Activated T-cell treated with anti-CD3 and anti-CD28 coated beads, Interleukin-2, amount 50 U/mL, for 24 hours (primary cell): ENCODE results near the gene CYYR1.

Experiments
- DNase-seq: peaks from one replicate; pipeline ENCODE4 v3.0.0-alpha.2; 2020
- H3K27ac Mint-ChIP-seq: 2 replicates; pipeline ENCODE4 v1.8.0; 2020; ENCODE audit warnings: mild to moderate bottlenecking, mixed read lengths
- H3K27me3 Mint-ChIP-seq: 2 replicates; pipeline ENCODE4 v1.8.0; 2020; ENCODE audit warnings: mixed read lengths
- H3K36me3 Mint-ChIP-seq: 2 replicates; pipeline ENCODE4 v1.8.0; 2020; ENCODE audit warnings: low read depth, mixed read lengths
- H3K4me1 Mint-ChIP-seq: 2 replicates; pipeline ENCODE4 v1.8.0; 2020; ENCODE audit warnings: low read depth, mixed read lengths
- H3K4me3 Mint-ChIP-seq: 2 replicates; pipeline ENCODE4 v1.8.0; 2020; ENCODE audit warnings: mild to moderate bottlenecking, moderate library complexity, mixed read lengths
- H3K9me3 Mint-ChIP-seq: 2 replicates; pipeline ENCODE4 v1.8.0; 2020; ENCODE audit warnings: mixed read lengths

The CYYR1 gene

DNA sequence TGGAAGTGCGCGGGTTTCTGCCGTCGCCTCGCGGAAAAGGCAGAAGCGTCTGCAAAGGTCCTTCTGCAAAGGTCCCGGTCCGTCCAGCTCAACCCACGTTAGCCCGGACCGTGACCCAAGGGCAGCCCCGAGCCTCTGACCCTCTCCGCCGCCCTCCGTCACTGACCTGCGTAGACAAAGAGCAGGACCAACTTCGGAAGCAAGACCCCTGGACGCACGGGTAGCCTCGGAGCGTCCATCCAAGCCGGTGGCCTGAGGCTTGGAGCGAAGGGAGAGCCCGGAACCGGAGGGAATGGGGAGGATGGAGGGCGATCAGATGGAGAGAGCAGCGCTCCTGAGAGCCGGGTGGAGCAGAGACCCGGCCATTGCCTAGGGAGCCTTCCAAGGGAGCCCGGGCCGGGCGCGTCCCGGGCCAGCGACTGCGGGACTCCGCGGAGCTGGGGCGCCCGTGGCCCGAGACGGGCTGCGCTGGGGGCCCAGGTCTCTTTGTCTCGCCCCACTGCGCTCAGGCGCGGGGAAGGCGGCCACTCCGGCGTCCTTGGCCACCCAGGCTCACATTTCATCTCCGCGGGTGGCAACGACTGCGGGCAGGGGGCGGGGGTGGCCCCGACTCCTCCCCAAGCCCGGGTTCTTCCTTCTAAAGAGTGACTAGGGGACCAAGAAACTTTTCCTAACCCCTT, at the start of gene CYYR1:
TSS of gene CYYR1 (minus strand) at position 585 of the 680 bp plus-strand sequence. CDS start at position 239, 346 bp downstream.
- Mint-ChIP-seq H3K4me3 (no peak within 1 kb of the TSS), H3K27ac (no peak within 1 kb of the TSS), H3K4me1 (peaks cover 3% of the 10 kb centered on the region), H3K9me3 (peaks cover 8% of the 10 kb centered on the region), H3K36me3 (peaks cover 1% of the 10 kb centered on the region), H3K27me3 (peaks cover 41% of the 10 kb centered on the region)
- no peak for DNase-seq

DNA sequence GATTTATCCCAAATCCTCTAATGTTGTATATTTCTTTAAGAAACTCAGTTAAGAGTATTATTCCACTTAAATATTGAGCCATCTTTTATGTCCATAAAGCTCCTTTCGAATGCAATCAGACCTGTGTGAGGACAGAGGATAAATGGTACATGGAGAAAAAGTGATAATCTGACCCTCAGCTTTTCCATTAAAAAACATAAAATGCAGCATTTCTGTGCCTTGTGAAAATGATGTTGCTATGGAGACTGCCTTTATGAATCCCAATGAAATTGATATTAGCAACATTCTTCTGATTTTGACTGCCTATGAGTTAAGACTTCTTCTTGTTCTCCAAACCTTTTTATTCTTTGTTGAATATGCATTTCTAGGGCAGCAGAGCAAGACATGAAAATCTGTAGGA, 44.1 kb upstream of the CYYR1 start:
- no peak overlapping the region for H3K27ac Mint-ChIP-seq
- no peaks in the 10 kb centered on the region for H3K36me3 Mint-ChIP-seq
- H3K27me3 Mint-ChIP-seq = no peaks in the 10 kb centered on the region
- no peaks in the 10 kb centered on the region for H3K4me1 Mint-ChIP-seq
- DNase-seq = no peak
- H3K4me3 Mint-ChIP-seq = no peak overlapping the region
- H3K9me3 Mint-ChIP-seq = no peaks in the 10 kb centered on the region

DNA sequence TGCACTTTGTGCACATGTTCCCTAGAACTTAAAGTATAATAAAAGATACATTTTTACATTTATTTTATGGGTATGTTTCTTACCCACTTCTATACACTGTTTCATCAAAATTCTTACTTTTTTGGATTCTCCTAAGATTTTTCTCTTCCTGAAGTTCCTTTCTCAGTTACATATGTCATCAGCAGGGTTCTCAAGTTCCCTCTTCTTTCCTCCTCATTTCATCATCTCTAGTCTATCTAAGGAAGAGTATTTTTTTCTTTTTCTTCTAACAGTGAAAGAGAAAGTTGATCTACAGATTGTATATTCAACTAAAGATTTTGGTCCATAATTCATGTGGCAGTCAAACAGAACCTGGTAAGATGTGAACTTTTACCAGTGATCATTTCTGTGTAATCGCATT, 41.2 kb upstream of the CYYR1 start:
- Mint-ChIP-seq H3K9me3 (no peaks in the 10 kb centered on the region), H3K27ac (no peak overlapping the region), H3K27me3 (no peaks in the 10 kb centered on the region), H3K4me1 (no peaks in the 10 kb centered on the region), H3K4me3 (no peak overlapping the region), H3K36me3 (no peaks in the 10 kb centered on the region)
- DNase-seq = no peak

DNA sequence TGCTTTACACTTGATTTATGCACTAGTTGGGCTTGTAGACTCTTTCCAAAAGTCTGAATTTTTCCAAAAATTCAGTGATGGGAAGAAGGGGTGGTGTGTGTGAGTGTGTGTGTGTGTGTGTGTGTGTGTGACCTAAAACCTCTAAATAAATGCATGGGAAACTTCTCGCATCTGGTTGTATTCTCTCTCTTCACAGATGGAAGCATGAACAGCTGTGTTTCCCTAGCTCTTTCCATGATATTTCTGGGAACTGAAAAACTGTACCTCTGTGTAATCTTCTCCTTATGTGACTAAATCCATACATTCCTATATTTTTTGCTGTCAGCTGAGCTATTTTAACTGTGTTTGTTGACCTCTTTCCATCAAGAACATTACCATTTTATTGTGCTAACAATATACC, 26.2 kb upstream of the CYYR1 start:
- Mint-ChIP-seq H3K27ac (no peak overlapping the region), H3K9me3 (no peaks in the 10 kb centered on the region), H3K27me3 (no peaks in the 10 kb centered on the region), H3K4me3 (no peak overlapping the region), H3K4me1 (no peaks in the 10 kb centered on the region), H3K36me3 (no peaks in the 10 kb centered on the region)
- DNase-seq = no peak

DNA sequence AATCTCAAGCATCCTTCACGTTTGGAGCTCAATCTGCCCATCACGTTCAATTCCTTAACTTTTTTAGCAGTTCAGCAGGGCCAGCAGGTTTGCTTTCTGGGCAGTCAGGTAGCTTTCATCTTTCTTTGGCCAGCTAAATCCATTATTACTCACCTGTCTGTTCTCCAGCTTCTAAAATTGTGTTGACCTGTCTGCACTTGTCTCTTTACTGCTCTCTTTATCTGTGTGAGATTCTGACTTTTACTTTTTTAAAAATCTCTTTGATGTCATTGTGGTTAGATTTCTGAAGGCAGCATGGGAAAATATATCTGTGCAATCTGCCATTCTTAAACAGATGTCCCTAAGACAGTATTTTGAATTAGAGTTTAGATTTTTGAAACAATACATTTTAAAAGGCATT, 24.9 kb upstream of the CYYR1 start:
- H3K27me3 Mint-ChIP-seq = no peaks in the 10 kb centered on the region
- H3K36me3 Mint-ChIP-seq = no peaks in the 10 kb centered on the region
- H3K27ac Mint-ChIP-seq = no peak overlapping the region
- no peaks in the 10 kb centered on the region for H3K4me1 Mint-ChIP-seq
- no peak for DNase-seq
- no peak overlapping the region for H3K4me3 Mint-ChIP-seq
- no peaks in the 10 kb centered on the region for H3K9me3 Mint-ChIP-seq

DNA sequence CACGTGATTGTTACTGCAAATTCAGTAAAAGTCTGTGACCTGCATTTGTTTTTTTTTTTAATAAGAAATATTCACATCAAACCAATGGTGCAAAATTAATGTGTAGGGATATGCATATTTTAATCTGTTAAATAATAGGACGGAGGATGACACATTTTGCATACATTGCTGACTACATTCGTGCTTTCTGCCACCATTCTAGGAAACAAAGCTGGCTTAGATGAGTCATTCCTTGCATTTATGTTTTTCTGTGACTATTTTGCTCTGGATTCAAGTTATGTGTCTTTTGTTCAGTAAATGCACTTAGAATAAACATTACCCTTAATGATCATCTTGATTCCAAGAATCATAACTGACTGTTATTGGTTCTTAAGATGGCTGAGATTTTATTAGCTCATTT, 23.9 kb upstream of the CYYR1 start:
- Mint-ChIP-seq H3K36me3 (no peaks in the 10 kb centered on the region), H3K9me3 (no peaks in the 10 kb centered on the region), H3K27me3 (no peaks in the 10 kb centered on the region), H3K4me3 (no peak overlapping the region), H3K27ac (no peak overlapping the region), H3K4me1 (no peaks in the 10 kb centered on the region)
- DNase-seq = no peak

DNA sequence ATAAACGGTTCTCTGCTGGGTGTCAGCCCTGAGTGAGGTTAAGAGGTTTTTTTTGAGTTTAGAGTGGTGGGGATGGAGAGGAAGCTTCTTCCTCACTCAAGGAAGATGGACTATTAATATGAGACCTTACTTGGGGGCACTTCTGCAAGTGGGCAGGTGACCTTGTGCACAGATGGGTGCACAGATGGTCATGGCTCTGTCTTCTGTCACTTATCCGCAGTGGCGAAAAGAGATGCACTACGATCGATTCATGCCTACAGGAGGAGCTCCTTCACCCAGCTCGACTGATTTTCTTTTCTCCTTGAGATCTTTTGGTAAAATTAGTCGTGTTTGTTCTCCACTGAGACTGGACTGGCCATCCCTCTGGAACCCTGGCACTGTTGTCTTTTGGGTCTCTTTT, 22.9 kb upstream of the CYYR1 start:
- Mint-ChIP-seq H3K9me3 (no peaks in the 10 kb centered on the region), H3K4me1 (no peaks in the 10 kb centered on the region), H3K36me3 (no peaks in the 10 kb centered on the region), H3K27ac (no peak overlapping the region), H3K4me3 (no peak overlapping the region), H3K27me3 (no peaks in the 10 kb centered on the region)
- DNase-seq = no peak

DNA sequence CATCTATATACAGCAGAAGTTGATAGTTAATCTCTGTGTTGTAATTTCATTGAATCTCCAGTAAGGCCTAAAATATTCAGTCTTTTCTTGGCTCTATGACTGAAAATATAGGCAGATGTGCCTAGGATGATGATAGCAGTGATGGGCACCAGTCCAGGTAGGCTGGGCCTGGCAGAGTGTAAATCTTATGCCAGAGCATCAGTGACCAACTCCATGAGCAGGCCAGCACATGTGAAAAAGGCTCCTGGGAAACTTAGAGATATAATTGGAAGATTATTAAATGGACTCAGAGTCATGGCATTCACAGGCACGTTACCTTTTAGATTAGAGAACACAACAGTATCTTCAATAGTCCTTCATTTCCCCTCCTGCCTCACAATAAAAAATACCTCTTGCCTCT, 20.7 kb upstream of the CYYR1 start:
- DNase-seq = no peak
- Mint-ChIP-seq H3K27ac (no peak overlapping the region), H3K27me3 (no peaks in the 10 kb centered on the region), H3K36me3 (no peaks in the 10 kb centered on the region), H3K4me1 (no peaks in the 10 kb centered on the region), H3K9me3 (no peaks in the 10 kb centered on the region), H3K4me3 (no peak overlapping the region)

DNA sequence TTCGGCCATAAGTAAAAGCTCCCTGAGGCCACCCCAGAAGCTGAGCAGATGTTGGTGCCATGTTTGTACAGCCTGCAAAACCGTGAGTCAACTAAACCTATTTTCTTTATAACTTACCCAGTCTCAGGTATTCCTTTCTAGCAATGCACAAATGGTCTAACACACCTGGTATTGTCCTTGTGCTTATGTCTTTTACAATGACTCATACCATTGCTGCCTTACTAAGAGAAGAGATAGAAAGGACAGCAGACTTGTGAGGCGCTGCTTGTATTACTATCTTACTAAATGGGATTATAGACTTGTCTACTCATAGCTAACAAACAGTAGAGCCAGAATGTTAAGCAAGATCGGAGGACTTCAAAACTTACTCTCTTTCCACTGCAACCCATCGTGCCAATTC, 18.5 kb upstream of the CYYR1 start:
- no peaks in the 10 kb centered on the region for H3K4me1 Mint-ChIP-seq
- H3K27me3 Mint-ChIP-seq = peaks cover 3% of the 10 kb centered on the region
- DNase-seq = no peak
- H3K27ac Mint-ChIP-seq = no peak overlapping the region
- H3K36me3 Mint-ChIP-seq = no peaks in the 10 kb centered on the region
- no peaks in the 10 kb centered on the region for H3K9me3 Mint-ChIP-seq
- no peak overlapping the region for H3K4me3 Mint-ChIP-seq

DNA sequence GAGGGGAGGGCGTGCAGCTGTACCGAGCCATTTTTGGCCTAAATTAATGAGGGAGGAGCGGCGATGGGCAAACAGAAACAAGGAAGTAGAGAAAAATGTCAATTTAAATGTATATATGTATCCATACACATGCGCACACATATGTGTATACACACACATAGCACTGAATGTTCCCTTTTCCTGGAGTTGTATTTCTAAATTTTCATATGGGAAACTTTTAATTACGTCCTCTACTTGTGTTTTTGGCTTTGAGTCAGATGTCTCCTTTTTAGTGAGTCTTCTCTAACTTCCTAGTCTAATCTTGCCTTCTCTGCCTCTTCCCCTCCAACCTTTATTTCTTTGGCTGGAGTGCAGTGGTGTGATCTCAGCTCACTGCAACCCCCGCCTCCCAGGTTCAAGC, 15.4 kb upstream of the CYYR1 start:
- H3K27me3 Mint-ChIP-seq = peaks cover 3% of the 10 kb centered on the region
- no peaks in the 10 kb centered on the region for H3K4me1 Mint-ChIP-seq
- H3K9me3 Mint-ChIP-seq = no peaks in the 10 kb centered on the region
- DNase-seq = no peak
- no peak overlapping the region for H3K27ac Mint-ChIP-seq
- H3K4me3 Mint-ChIP-seq = no peak overlapping the region
- no peaks in the 10 kb centered on the region for H3K36me3 Mint-ChIP-seq

DNA sequence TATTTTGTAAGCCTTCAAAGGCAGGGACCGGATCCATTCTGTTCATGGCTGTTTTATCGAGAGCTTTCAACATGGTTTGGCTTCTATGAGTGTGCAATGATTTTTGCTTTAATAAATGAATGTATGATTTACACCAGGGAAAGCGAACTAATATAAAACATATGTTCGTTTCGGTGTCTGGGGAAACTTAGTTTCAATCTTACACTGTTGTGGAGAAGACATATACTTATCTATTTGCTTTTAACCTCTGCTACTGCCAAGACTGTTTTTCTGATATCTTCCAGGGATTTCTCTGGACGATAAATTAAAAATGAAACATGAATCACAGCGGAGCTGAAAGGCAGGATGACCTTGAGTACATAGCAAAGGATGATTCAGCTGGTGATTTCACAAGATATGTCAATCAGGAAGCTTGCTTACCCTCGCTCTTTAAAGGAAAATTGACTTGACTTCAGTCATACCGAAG, 14.7 kb upstream of the CYYR1 start:
- no peak overlapping the region for H3K27ac Mint-ChIP-seq
- H3K4me1 Mint-ChIP-seq = no peaks in the 10 kb centered on the region
- H3K4me3 Mint-ChIP-seq = no peak overlapping the region
- DNase-seq = no peak
- peaks cover 1% of the 10 kb centered on the region for H3K9me3 Mint-ChIP-seq
- no peaks in the 10 kb centered on the region for H3K36me3 Mint-ChIP-seq
- H3K27me3 Mint-ChIP-seq = peaks cover 3% of the 10 kb centered on the region

DNA sequence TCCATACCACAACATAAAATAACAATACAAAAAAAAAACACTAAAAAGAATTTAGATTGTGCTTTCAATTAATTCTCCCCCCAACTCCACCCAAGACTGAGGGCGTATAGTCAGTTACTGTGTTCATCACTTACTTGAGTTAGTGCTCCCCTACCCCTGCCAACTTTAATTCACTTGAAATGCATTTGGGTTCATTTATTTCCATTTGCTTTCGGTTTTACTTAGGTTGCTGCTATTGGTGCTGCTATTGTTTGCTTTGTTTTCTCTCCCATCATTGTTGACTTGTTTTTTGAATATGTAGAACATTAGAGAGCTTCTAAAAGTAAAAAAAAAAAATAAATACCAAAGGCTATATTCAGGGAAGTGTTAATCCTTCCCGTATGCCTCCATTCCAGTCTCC, 10.7 kb upstream of the CYYR1 start:
- H3K36me3 Mint-ChIP-seq = no peaks in the 10 kb centered on the region
- no peak overlapping the region for H3K4me3 Mint-ChIP-seq
- H3K4me1 Mint-ChIP-seq = no peaks in the 10 kb centered on the region
- peaks cover 25% of the 10 kb centered on the region for H3K9me3 Mint-ChIP-seq
- H3K27ac Mint-ChIP-seq = no peak overlapping the region
- peaks cover 3% of the 10 kb centered on the region for H3K27me3 Mint-ChIP-seq
- DNase-seq = no peak

DNA sequence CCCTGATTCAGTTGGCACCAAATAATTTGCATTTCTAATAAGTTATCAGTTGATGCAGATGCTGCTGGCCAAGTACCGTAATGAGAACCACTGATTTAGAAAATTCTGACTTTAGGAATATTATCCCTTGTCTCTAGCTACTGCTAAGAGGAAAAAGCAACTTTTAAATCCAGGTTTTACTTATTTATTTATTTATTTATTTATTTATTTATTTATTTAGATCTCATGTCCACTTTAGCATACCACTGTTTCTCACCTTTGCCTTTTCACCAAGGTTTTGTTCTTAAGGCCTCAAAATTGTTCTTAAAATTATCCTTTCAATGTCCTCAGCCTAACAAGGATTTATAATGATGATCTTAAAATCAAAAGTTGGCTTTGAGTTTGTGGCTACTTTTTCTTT, 8.7 kb upstream of the CYYR1 start:
- DNase-seq = no peak
- Mint-ChIP-seq H3K27me3 (no peaks in the 10 kb centered on the region), H3K9me3 (peaks cover 25% of the 10 kb centered on the region), H3K4me3 (no peak overlapping the region), H3K36me3 (no peaks in the 10 kb centered on the region), H3K27ac (no peak overlapping the region), H3K4me1 (no peaks in the 10 kb centered on the region)

DNA sequence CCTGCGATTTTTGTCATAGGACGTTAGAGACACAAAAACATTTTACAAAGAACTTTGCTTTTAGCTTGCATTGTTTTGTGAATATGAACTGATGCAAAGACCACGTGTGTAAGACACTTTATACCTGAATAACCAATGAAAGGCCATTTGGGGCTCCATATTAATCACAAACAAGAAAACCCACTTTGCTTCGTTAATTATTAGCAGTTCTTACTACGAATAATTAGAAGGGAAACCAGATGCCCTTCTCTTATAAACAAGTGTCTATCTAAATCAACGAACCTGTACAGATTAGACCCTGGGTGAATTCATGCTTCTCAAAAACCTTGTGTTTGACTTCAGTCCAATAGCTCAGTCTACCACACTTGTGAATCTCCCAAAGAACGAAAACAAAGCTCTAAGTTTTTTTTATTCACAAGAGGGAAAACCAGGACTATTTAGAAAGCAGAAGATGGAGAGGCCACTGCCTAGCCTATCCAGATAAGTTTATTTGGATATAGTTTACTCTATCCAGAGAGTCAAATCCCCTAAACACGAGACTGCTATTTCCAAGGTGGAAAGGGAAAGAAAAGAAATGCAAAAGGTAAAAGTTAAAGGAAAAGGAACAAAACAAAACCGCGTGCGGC, 897 bp downstream of the CYYR1 start:
- no peak overlapping the region for H3K4me3 Mint-ChIP-seq
- DNase-seq = no peak
- H3K27me3 Mint-ChIP-seq = peaks cover 41% of the 10 kb centered on the region
- H3K36me3 Mint-ChIP-seq = peaks cover 1% of the 10 kb centered on the region
- no peak overlapping the region for H3K27ac Mint-ChIP-seq
- peaks cover 8% of the 10 kb centered on the region for H3K9me3 Mint-ChIP-seq
- H3K4me1 Mint-ChIP-seq = peaks cover 3% of the 10 kb centered on the region

DNA sequence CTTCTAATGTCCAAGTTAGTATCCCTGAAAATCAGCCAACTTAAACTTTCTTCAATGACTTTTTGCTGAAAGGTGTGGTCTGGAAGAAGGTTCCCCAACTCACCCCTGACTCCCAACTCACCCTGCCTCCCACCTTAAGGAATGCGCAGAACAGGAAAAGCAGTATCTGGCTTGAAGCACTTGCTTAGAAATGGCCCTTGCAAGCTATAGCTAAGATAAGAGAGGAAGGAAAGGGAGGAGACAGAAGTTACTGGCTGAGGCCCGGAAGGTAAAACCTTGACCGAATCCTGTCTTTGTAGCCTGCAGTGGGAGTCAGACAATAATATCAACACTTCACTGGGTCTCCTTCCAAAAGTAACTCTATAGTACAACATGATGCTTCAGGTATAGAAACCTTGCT, 2.9 kb downstream of the CYYR1 start:
- peaks cover 1% of the 10 kb centered on the region for H3K36me3 Mint-ChIP-seq
- peaks cover 8% of the 10 kb centered on the region for H3K9me3 Mint-ChIP-seq
- H3K4me3 Mint-ChIP-seq = no peak overlapping the region
- no peak overlapping the region for H3K27ac Mint-ChIP-seq
- peaks cover 41% of the 10 kb centered on the region for H3K27me3 Mint-ChIP-seq
- peaks cover 3% of the 10 kb centered on the region for H3K4me1 Mint-ChIP-seq
- DNase-seq = no peak
